NCI-H2107 (cell line): ENCODE measurements around the gene GCNT1.
"Not testable (repeated sequence)": the region's sequence is repeated elsewhere in the genome, so short reads cannot be mapped to it uniquely, and the experiment has no call there.

Experiments used
- DNase-seq: peaks from one replicate; lab custom pipeline; 2025; lab: John Stamatoyannopoulos, UW

Gene GCNT1

GRCh38 chr9:76458903-76459693 is at the start of gene GCNT1:
Gene GCNT1, plus strand, starts transcription at chr9:76459182. Its CDS starts 43,200 bp downstream, at chr9:76502382.
- DNase-seq = peak; percentile 51

- DNase-seq = no peak
Measured at GRCh38 chr9:76412638-76413037, 46.3 kb upstream of the GCNT1 start.

GRCh38 chr9:76413658-76414057 is 45.3 kb upstream of the GCNT1 start:
- no peak for DNase-seq

DNA sequence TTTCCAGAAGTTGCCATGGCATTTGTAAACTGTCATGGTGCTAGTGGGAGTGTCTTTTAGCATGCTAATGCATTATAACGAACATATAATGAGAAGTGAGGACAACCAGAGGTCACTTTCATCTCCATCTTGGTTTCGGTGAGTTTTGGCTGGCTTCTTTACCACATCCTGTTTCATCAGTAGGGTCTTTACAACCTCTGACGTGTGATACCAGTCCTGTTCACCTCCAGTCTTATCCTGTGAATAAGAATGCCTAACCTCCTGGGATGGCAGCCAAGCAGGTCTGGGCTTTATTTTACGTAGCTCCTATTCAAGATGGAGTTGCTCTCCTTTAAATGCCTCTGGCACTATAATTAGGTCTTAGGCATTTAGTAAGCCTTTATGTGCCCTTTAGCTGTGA is 44.3 kb upstream of the GCNT1 start:
- DNase-seq = no peak

DNA sequence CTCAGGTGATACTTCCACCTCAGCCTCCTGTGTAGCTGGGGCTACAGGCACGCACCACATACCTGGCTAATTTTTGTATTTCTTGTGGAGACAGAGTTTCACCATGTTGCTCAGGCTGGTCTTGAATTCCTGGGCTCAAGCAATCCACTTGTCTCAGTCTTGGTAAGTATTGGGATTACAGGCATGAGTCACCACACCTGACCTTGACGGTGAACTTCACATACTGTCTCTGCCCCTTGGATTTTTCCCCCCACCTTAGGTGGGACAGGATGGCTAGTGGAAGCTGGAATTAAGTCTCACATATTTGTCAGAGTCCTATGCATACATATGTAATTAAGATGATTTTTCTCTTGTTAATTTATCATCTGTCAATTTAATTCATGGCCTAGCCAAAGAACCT is 43.8 kb upstream of the GCNT1 start:
- no peak for DNase-seq

DNA sequence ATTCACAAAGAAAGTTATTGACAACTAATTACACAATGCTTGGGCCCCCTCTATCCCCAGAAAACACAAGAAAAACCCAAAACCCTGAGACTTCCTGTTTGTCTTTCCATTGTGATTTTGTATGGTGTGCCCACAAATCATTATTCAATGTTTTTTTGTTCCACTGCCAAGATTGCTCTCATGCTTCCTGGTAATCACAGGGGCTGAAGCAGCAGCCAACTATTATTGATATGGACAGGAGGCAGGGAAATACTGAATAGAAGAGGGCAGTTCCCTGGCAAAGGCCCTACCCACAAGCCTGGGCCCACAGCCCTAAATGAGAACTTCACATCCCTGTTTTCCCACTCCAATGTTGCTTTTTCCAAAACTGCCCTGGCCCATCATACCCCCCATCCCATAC is 43.3 kb upstream of the GCNT1 start:
- no peak for DNase-seq

GRCh38 chr9:76417394-76417793 is 41.6 kb upstream of the GCNT1 start:
- DNase-seq = no peak

GRCh38 chr9:76419782-76420380 is 39.1 kb upstream of the GCNT1 start:
- DNase-seq = no peak

- DNase-seq = no peak
Measured at GRCh38 chr9:76423216-76424177, 35.5 kb upstream of the GCNT1 start.

- no peak for DNase-seq
Measured at GRCh38 chr9:76424491-76424890, 34.5 kb upstream of the GCNT1 start.

- DNase-seq = no peak
Measured at GRCh38 chr9:76425677-76426453, 33.1 kb upstream of the GCNT1 start.

DNA sequence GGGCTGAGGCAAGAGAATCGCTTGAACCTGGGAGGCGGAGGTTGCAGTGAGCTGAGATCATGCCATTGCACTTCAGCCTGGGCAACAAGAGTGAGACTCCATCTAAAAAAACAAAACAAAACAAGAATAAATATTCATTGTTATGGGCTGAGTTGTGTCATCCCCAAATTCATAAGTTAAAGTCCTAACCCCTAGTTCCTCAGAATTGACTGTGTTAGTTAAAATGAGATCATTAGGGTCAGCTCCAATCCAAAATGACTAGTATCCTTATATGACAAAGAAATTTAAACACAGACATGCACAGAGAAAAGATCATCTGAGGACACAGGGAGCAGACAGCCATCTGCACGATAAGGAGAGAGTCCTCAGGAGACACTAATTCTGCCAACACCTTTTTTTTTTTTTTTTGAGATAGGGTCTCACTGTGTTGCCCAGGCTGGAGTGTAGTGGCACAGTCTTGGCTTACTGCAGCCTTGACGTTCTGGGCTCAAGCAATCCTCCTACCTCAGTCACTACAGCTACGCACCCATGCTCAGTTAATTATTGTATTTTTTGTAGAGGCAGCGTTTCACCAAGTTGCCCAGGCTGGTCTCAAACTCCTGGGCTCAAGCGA is 32.1 kb upstream of the GCNT1 start:
- no peak for DNase-seq

DNA sequence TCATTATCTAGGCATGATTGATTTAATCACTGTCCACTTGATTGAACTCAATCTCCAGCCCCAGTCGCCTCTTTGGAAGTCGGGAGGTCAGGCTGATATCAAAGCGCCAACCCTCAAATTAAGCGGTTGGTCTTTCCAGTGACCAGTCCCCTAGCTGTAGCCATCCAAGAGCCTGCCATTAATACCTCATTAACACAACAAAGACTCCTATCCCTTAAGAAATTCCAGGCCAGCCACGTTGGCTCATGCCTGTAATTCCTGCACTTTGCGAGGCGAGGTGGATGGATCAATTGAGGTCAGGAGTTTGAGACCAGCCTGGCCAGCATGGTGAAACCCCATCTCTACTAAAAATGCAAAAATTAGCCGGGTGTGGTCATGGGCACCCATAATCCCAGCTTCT is 27.4 kb upstream of the GCNT1 start:
- no peak for DNase-seq

DNA sequence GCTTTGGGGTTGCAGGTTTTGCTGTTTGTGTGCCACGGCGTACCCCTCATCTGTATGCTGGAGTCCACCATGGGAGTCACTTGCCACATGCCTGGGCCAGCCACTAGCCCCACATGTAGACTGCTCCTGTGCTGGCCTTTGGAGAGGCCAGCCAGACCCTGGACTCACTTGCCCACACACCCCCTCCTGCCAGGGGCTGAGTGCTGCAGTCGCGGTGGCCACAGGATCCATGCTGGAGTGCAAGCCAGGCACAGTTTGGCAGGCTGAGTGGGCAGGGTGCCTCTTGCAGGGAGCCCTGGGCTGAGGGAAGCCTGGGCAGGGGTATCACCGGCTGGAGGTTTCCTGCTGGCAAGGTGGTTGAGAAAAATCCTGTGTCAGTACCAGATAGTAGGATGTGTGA is 25.6 kb upstream of the GCNT1 start:
- no peak for DNase-seq

- no peak for DNase-seq
Measured at GRCh38 chr9:76433836-76434235, 25.1 kb upstream of the GCNT1 start.

DNA sequence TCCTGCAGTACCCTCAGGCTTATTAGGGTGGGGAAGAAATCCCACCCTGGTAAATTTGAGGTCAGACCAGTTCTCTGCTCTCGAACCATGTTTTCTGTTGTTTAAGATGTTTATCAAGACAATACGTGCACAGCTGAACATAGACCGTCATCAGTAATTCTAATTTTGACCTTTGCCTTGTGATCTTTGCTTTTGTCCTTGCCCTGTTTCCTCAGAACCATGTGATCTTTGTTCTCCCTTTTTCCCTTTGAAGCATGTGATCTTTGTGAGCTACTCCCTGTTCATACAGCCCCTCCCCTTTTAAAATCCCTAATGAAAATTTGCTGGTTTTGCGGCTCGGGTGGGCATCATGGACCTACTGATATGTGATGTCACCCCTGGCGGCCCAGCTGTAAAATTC is 24.1 kb upstream of the GCNT1 start:
- DNase-seq = not testable (repeated sequence)

GRCh38 chr9:76437017-76437699 is 21.8 kb upstream of the GCNT1 start:
- not testable (repeated sequence) for DNase-seq

GRCh38 chr9:76438841-76439588 is 20.0 kb upstream of the GCNT1 start:
- DNase-seq = no peak

DNA sequence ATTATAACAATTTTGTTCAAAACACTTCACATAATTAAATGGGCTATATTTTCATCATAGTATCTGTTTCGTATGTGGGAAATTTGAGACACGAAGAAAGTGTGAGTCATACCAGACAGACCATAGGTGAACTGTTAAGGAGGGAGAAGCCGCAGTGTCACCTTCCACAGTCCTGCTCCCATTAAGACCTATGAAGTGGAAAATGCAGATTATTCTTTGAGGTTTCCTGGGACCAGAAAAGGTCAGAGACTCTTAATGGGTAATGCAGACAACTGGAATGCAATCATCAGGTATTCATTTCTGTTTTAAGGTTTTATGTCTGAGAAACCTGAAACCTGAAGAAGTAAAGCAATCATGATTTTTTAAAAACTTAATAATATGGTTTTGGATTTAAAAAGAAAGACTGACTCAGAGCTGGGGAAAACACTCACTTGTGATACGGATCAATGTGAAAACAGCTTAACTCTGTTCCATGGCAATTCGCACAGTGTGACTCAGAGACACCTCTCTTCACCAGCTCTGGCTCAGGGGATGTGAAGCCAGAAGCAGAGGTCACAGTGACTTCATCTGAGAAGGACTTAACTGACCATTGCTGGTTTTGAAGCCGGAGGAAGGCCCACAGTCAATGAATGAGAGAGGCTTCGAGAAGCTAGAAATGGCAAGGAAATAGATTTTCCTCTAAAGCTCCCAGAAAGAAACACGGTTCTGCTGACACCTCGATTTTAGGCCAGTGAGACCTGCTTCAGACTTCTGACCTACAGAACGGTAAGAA is 17.2 kb upstream of the GCNT1 start:
- DNase-seq = no peak
